DOHH2 (cell line): Measurements from ENCODE around the gene ASB13.

Source experiments
- H3F3A ChIP-seq: fragments of 200-600 bp; sonication (generic), shearing (Covaris generic); 2 replicates; pipeline ENCODE4 v1.6.0; 2016; ENCODE audit warnings: antibody characterized with exemption, mild to moderate bottlenecking; ENCODE audit not compliant: control insufficient read depth, insufficient read depth
- H3K27ac ChIP-seq: fragments of 200-600 bp; sonication (generic); 2 replicates; pipeline ENCODE4 v1.5.1; 2014; ENCODE audit warnings: low read depth, mild to moderate bottlenecking, low read length, moderate library complexity
- H3K27me3 ChIP-seq: fragments of 200-600 bp; sonication (generic); 2 replicates; pipeline ENCODE4 v1.6.1; 2014; ENCODE audit warnings: mild to moderate bottlenecking, low read length, mixed read lengths; ENCODE audit not compliant: control insufficient read depth
- H3K36me3 ChIP-seq: fragments of 200-600 bp; sonication (generic); 2 replicates; pipeline ENCODE4 v1.6.1; 2014; ENCODE audit warnings: mild to moderate bottlenecking, low read length, moderate library complexity, mixed read lengths; ENCODE audit not compliant: control insufficient read depth
- H3K4me1 ChIP-seq: fragments of 200-600 bp; sonication (generic); 2 replicates; pipeline ENCODE4 v1.6.1; 2014; ENCODE audit warnings: mild to moderate bottlenecking, low read length, mixed read lengths; ENCODE audit not compliant: control insufficient read depth
- H3K4me2 ChIP-seq: fragments of 200-600 bp; sonication (generic); 2 replicates; pipeline ENCODE4 v1.6.0; 2014; ENCODE audit warnings: mild to moderate bottlenecking, low read length, moderate library complexity
- H3K4me3 ChIP-seq: fragments of 200-600 bp; sonication (generic); 2 replicates; pipeline ENCODE4 v1.5.1; 2014; ENCODE audit warnings: mild to moderate bottlenecking, low read length, mixed read lengths
- H3K79me2 ChIP-seq: fragments of 200-600 bp; sonication (generic); 2 replicates; pipeline ENCODE4 v1.6.1; 2014; ENCODE audit warnings: mild to moderate bottlenecking, low read length, mixed read lengths; ENCODE audit not compliant: control insufficient read depth
- H3K9me2 ChIP-seq: fragments of 200-600 bp; sonication (generic); replicated peaks from 2 replicates; pipeline ENCODE4 v1.6.1; 2014; ENCODE audit warnings: mild to moderate bottlenecking, low read length, mixed read lengths; ENCODE audit not compliant: control insufficient read depth
- H3K9me3 ChIP-seq: fragments of 200-600 bp; sonication (generic); 2 replicates; pipeline ENCODE4 v1.6.1; 2014; ENCODE audit warnings: antibody characterized with exemption, low read length, mixed read lengths; ENCODE audit not compliant: control insufficient read depth, insufficient read depth
- H4K20me1 ChIP-seq: fragments of 200-600 bp; sonication (generic); 2 replicates; pipeline ENCODE4 v1.6.0; 2014; ENCODE audit warnings: low read depth, mild to moderate bottlenecking, antibody characterized with exemption, low read length, moderate library complexity; ENCODE audit not compliant: control insufficient read depth, insufficient read depth
- EZH2phosphoT487 ChIP-seq: fragments of 200-600 bp; sonication (generic); IDR thresholded peaks from 2 replicates; pipeline ENCODE4 v1.6.1; 2017; ENCODE audit warnings: borderline replicate concordance, mild to moderate bottlenecking, antibody characterized with exemption, low read length, moderate library complexity, mixed read lengths
- TF ChIP-seq, protein P1 (sequence below): fragments of 200-600 bp; sonication (generic); IDR thresholded peaks from one replicate; pipeline ENCODE4 v1.5.1; 2014; ENCODE audit warnings: antibody characterized with exemption, mild to moderate bottlenecking, low read depth, low read length; ENCODE audit not compliant: poor library complexity, severe bottlenecking

The ASB13 gene

GRCh38 chr10:5648494-5649457 is 17.6 kb downstream of the ASB13 start:
- no peaks in the 10 kb centered on the region for H3K9me2 ChIP-seq
- no peaks in the 10 kb centered on the region for H4K20me1 ChIP-seq
- no peak for TF ChIP-seq EZH2phosphoT487
- TF ChIP-seq, protein P1, sequence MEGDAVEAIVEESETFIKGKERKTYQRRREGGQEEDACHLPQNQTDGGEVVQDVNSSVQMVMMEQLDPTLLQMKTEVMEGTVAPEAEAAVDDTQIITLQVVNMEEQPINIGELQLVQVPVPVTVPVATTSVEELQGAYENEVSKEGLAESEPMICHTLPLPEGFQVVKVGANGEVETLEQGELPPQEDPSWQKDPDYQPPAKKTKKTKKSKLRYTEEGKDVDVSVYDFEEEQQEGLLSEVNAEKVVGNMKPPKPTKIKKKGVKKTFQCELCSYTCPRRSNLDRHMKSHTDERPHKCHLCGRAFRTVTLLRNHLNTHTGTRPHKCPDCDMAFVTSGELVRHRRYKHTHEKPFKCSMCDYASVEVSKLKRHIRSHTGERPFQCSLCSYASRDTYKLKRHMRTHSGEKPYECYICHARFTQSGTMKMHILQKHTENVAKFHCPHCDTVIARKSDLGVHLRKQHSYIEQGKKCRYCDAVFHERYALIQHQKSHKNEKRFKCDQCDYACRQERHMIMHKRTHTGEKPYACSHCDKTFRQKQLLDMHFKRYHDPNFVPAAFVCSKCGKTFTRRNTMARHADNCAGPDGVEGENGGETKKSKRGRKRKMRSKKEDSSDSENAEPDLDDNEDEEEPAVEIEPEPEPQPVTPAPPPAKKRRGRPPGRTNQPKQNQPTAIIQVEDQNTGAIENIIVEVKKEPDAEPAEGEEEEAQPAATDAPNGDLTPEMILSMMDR, result no peak
- H3K27ac ChIP-seq, result no peak overlapping the region
- peaks cover 71% of the 10 kb centered on the region for H3K79me2 ChIP-seq
- no peaks in the 10 kb centered on the region for H3K27me3 ChIP-seq
- peaks cover 28% of the 10 kb centered on the region for H3F3A ChIP-seq
- no peaks in the 10 kb centered on the region for H3K9me3 ChIP-seq
- H3K4me3 ChIP-seq, result no peak overlapping the region
- H3K4me1 ChIP-seq, result peaks cover 60% of the 10 kb centered on the region
- H3K4me2 ChIP-seq, result no peak overlapping the region
- H3K36me3 ChIP-seq, result peaks cover 87% of the 10 kb centered on the region

DNA sequence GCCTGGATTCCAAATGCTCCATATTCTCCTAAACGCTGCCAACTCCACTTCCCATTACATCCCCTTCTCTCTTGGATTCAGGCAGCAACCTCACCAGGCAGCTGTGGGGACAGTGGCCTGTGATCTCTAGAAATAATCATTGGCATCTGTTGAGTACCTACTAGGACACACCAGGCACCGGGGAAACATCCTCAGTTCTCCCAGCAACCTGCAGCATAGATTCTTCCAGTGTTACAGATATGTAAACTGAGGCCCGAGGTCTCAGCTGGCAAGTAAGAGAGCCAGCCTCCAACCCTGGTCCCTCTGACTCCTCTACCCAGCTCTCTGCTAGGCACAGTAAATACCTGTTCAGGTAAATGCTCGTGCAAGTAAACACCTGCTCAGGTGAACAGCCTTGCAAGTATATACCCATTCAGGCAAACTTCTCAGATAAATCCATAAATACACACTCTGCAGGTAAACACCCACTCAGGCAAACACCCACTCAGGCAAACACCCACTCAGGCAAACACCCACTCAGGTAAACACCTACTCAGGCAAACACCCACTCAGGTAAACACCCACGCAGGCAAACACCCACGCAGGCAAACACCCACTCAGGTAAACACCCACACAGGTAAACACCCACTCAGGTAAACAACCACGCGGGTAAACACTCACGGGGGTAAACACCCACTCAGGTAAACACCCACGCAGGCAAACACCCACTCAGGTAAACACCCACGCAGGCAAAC is 18.7 kb downstream of the ASB13 start:
- Histone ChIP-seq H3K27ac (peak overlapping the region; percentile 90), H3K4me3 (no peak overlapping the region; the same call in 1 of the 2 replicates), H3K4me2 (peak overlapping the region; percentile 69), H3K36me3 (peaks cover 90% of the 10 kb centered on the region), H3K9me2 (no peaks in the 10 kb centered on the region), H4K20me1 (no peaks in the 10 kb centered on the region), H3K79me2 (peaks cover 64% of the 10 kb centered on the region), H3K4me1 (peaks cover 52% of the 10 kb centered on the region), H3K9me3 (no peaks in the 10 kb centered on the region), H3F3A (peaks cover 28% of the 10 kb centered on the region), H3K27me3 (no peaks in the 10 kb centered on the region)
- TF ChIP-seq, protein P1, result no peak
- TF ChIP-seq EZH2phosphoT487, result no peak

GRCh38 chr10:5645944-5646617 is 20.3 kb downstream of the ASB13 start:
- Histone ChIP-seq H3K27ac (peak overlapping the region; percentile 90), H3K9me2 (no peaks in the 10 kb centered on the region), H3K9me3 (no peaks in the 10 kb centered on the region), H3F3A (peaks cover 25% of the 10 kb centered on the region), H4K20me1 (no peaks in the 10 kb centered on the region), H3K36me3 (peaks cover 91% of the 10 kb centered on the region), H3K4me2 (peak overlapping the region; percentile 69), H3K27me3 (no peaks in the 10 kb centered on the region), H3K79me2 (peaks cover 56% of the 10 kb centered on the region), H3K4me1 (peaks cover 45% of the 10 kb centered on the region), H3K4me3 (peak overlapping the region; percentile 42)
- TF ChIP-seq EZH2phosphoT487, result no peak
- TF ChIP-seq, protein P1, result no peak
